H1 (cell line): ENCODE data around the gene APEH. TPM values are rescaled to one million over a fixed set of nuclear protein-coding genes. Genes with fewer than 3 reads are reported as not detected.

Source experiments
- TBP ChIP-seq: IDR thresholded peaks from 2 replicates; pipeline ENCODE4 v1.6.1; 2011; ENCODE audit warnings: low read depth, low read length, improper control_type of control experiment
- polyA plus RNA-seq, 7 experiments: library from polyadenylated mRNA; depleted of rRNA in 3 of 7; stranded (reverse) in 5 of 7; unstranded in 2 of 7; fragments of >200 nt in 5 of 7; fragments of 200-250 nt in 2 of 7; gene quantifications; 1 replicate in 5 of 7; 2 replicates in 1 of 7; 4 replicates in 1 of 7; pipeline versions ENCODE4 v1.2.1 to v1.2.3, GENCODE V29; 2011 to 2013; ENCODE audit warnings: missing spikeins in 2 of 7, mixed read lengths in 2 of 7
- total RNA-seq: library from RNA; stranded (reverse); fragmentation: NEBNext Ultra II Directional; extraction: Animal tissue kit (Norgen Biotek cat#: 25700); gene quantifications from 2 replicates; pipeline ENCODE4 v1.2.1, GENCODE V29; 2021

The APEH gene
- total and polyA plus RNA-seq, 2 of the 8 experiments (the other 6 are each of a cell fraction or from before 2014, with no cell fraction given): 222 to 260 TPM

DNA sequence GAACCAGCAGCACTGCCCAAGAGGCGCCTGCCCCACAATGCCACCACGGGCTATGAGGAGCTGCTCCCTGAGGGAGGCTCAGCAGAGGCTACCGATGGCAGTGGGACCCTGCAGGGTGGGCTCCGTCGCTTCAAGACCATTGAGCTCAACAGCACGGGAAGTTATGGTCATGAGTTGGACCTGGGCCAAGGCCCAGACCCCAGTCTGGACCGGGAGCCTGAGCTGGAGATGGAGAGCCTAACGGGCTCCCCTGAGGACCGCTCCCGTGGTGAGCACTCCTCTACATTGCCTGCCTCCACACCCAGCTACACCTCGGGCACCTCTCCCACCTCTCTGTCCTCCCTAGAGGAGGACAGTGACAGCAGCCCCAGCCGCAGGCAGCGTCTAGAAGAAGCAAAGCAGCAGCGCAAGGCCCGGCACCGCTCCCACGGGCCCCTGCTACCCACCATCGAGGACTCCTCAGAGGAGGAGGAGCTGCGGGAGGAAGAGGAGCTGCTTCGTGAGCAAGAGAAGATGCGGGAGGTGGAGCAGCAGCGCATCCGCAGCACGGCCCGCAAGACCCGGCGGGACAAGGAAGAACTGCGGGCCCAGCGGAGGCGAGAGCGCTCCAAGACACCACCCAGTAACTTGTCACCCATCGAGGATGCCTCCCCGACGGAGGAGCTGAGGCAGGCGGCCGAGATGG lies 21.8 kb upstream of the APEH start (continued):
- TF ChIP-seq TBP: no peak
